ELF-1 (cell line): ENCODE results near the gene KSR2.

Source experiments
- DNase-seq: peaks from one replicate; pipeline ENCODE4 v3.0.0-alpha.2; 2016; ENCODE audit warnings: low read depth, low spot score

Gene KSR2

DNA sequence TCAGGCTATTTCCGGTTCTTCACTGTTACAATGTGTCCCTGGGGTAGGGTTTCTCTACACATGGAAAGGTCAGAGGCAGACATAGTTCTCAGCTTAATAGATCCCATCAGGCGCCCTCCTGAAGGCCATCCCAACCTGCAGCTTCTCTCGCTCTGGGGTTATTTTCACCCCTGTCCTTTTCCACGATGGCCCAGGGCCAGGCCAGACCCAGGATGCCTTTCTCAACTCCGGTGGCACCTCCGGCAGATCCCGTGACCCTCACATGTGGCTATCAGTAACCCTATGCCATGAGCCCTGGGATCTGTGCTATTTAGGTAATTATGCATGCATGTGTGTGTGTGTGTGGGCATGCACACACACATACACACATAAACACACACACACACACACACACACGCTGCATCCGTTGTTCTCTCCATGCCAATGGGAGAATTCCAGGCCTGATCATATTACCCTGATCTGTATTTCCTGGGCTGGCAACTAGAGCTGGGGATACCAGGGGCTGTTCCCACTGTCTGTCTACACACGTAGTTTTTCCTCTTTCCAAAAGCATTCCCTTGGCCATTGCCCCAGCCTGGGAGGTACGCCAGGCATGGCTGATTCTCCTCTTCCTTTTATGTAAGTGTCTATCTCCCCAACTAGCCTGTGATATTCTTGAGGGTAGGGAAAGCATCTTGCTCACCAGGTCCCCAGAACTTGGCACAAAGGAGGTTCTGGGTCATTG lies 556.2 kb downstream of the KSR2 start:
- no peak for DNase-seq

DNA sequence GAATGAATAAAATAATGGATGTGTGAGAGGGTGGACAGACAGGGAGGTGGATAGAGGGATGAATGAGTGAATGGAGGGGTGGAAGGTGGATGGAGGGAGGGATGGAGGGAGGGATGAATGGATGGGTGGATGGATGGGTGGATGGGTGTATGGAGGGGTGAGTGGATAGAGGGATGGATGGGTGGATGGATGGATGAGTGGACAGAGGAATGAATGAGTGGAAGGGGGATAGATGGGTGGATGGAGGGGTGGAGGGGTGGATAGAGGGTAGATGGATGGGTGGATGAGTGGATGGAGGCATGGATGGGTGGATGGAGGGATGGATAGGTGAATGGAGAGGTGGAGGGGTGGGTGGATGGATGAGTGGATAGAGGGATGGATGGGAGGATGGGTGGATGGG lies 559.5 kb downstream of the KSR2 start:
- no peak for DNase-seq

DNA sequence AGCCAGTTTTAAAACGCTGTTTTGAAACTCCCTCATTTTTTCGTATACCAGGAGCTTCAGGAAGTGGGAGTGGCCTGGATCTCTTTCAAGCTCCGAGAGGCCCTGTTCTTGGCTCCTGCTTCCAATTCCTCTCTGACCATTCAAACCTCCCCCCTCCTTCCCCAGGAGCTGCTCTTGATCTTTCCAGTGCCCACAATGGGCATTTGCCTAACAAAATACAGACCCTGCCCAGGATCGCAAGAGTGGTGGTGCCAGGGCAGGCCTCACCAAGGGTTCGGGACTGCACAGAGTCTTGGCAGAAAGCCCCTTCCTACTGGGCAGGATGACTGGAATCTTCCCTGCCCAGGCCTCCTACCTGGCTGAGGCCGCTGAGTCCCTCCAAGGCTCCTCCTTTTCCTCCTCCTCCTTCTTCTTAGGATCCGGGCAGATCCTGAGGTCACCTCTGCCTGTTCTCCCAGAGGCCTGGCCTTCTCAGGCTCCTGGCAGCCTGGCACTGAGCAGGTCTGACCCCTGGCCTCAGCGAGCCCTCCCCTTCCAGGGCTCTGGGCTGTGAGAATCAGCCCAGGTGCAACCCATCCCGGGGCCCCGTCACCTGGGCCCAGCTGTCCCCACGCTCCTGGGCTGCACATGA lies 560.5 kb downstream of the KSR2 start:
- no peak for DNase-seq

DNA sequence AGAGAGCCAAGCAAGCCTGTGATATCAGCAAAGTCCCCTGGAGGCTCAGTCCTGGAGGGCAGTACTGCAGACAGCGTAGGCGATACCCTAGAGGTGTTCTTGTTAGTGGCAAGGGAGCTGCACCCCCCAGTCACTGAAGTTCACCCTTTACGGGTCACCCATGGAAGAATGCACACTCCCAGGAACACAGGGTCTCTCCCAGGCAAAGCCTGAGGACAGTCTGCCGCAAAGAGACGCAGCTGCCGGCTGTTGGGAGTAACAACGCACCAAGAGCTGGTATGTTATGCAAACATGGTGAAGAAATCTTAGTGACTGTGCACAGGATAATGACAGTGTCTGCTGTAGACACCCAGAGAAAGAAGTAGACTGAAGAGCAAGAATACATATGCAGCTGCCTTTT lies 563.9 kb downstream of the KSR2 start:
- DNase-seq = no peak

DNA sequence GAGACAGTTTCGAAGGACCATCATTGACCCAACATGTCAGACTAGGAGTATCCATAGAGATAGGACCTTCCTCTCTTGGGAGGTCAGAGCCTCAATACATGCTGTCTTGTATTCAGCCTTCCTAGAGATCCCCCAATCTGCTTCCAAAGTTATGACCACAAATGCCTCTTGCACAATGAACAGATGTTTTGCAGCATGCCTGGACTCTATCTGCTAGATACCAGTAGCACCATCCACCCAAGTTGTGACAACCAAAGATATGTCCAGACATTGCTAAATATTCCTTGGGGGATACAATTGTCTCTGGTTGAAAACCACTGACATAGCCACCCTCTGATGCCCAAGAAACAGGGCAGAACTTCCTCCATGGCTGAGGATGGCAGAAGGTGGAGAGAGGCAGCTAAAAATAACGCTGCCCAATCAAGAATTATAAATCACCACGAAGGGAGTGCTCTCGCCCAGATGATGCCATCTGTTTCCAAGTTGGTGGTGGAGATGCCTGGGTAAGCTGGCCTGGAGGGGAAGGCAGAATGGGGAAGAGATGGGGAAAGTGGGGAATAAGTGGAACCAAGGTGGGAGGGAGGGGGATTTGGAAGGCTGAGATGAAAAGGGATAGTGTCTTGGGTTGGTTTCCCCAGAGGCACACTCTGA lies 564.5 kb downstream of the KSR2 start:
- DNase-seq = no peak

DNA sequence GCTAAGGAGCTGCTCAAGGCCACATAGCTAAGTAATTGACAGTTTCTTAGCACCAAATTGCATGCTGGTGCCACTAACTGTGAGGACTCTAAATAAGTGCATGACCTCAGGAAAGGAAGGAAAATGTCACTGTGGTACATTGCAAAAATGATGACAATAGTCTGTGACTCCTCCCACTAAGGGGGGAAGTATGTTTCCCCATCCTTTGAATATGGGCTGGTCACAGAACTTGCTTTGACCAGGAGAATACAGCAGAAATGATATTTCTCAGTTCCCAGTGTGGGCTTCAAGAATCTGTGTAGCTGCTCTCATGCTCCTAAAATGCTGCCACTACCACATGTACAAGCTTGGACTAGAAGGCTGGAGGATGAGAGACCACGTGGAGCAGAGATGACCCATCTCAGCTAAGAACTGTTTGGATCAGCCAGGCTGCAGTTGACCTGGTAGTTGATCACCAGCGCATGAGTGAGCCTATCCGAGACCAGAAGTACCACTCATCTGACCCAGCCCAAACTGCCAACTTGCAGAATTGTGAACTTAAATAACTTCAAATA lies 565.1 kb downstream of the KSR2 start:
- no peak for DNase-seq
